HEK293 (cell line): Measurements from ENCODE around the gene ARID1A.

Experiments used
- SP2 ChIP-seq: fragments of 450-650 bp; formaldehyde crosslinking; IDR thresholded peaks from 2 replicates; pipeline ENCODE4 v1.5.1; 2016; ENCODE audit warnings: missing biosample characterization, missing genetic modification characterization
- ZBTB21 ChIP-seq: fragments of 450-650 bp; formaldehyde crosslinking; IDR thresholded peaks from 2 replicates; pipeline ENCODE4 v1.5.1; 2017; ENCODE audit warnings: missing biosample characterization, missing genetic modification characterization
- ZBTB8A ChIP-seq: fragments of 450-650 bp; formaldehyde crosslinking; IDR thresholded peaks from 2 replicates; pipeline ENCODE4 v1.5.1; 2016; ENCODE audit warnings: missing biosample characterization, missing genetic modification characterization
- ZFP37 ChIP-seq: fragments of 450-650 bp; formaldehyde crosslinking; IDR thresholded peaks from 2 replicates; pipeline ENCODE4 v1.5.1; 2016; ENCODE audit warnings: missing biosample characterization, missing genetic modification characterization
- ZIC2 ChIP-seq: fragments of 450-650 bp; formaldehyde crosslinking; IDR thresholded peaks from 2 replicates; pipeline ENCODE4 v1.5.1; 2016; ENCODE audit warnings: missing biosample characterization, missing genetic modification characterization
- ZNF121 ChIP-seq: fragments of 450-650 bp; formaldehyde crosslinking; IDR thresholded peaks from 2 replicates; pipeline ENCODE4 v1.5.1; 2016; ENCODE audit warnings: missing biosample characterization, missing genetic modification characterization
- ZNF302 ChIP-seq: fragments of 450-650 bp; formaldehyde crosslinking; IDR thresholded peaks from 2 replicates; pipeline ENCODE4 v1.5.1; 2016; ENCODE audit warnings: missing biosample characterization, missing genetic modification characterization, low read depth
- ZNF324 ChIP-seq: fragments of 450-650 bp; formaldehyde crosslinking; IDR thresholded peaks from 2 replicates; pipeline ENCODE4 v1.5.1; 2016; ENCODE audit warnings: missing biosample characterization, missing genetic modification characterization
- ZNF341 ChIP-seq: fragments of 450-650 bp; formaldehyde crosslinking; IDR thresholded peaks from 2 replicates; pipeline ENCODE4; 2016; ENCODE audit warnings: low read depth, missing biosample characterization, missing genetic modification characterization
- ZNF394 ChIP-seq: fragments of 450-650 bp; formaldehyde crosslinking; IDR thresholded peaks from 2 replicates; pipeline ENCODE4 v1.5.1; 2016; ENCODE audit warnings: missing biosample characterization, missing genetic modification characterization, mild to moderate bottlenecking, moderate library complexity, borderline replicate concordance
- ZNF416 ChIP-seq: fragments of 450-650 bp; formaldehyde crosslinking; IDR thresholded peaks from 2 replicates; pipeline ENCODE4 v1.5.1; 2016; ENCODE audit warnings: missing biosample characterization, missing genetic modification characterization
- ZNF426 ChIP-seq: fragments of 450-650 bp; formaldehyde crosslinking; IDR thresholded peaks from 2 replicates; pipeline ENCODE4 v1.5.1; 2017; ENCODE audit warnings: missing biosample characterization, missing genetic modification characterization, mild to moderate bottlenecking, inconsistent platforms, moderate library complexity
- ZNF544 ChIP-seq: fragments of 450-650 bp; formaldehyde crosslinking; IDR thresholded peaks from 2 replicates; pipeline ENCODE4 v1.5.0; 2017; ENCODE audit warnings: missing biosample characterization, missing genetic modification characterization
- ZNF549 ChIP-seq: fragments of 450-650 bp; IDR thresholded peaks from 2 replicates; pipeline ENCODE4 v1.5.1; 2018; ENCODE audit warnings: missing biosample characterization, missing genetic modification characterization, mild to moderate bottlenecking, inconsistent platforms, moderate library complexity
- ZNF555 ChIP-seq: fragments of 450-650 bp; formaldehyde crosslinking; conservative IDR thresholded peaks from 2 replicates; pipeline ENCODE4 v1.5.1; 2017; ENCODE audit warnings: missing biosample characterization, mild to moderate bottlenecking, missing genetic modification characterization, inconsistent platforms
- ZNF629 ChIP-seq: fragments of 450-650 bp; formaldehyde crosslinking; IDR thresholded peaks from 2 replicates; pipeline ENCODE4 v1.5.1; 2017; ENCODE audit warnings: missing biosample characterization, missing genetic modification characterization
- ZNF670 ChIP-seq: fragments of 450-650 bp; formaldehyde crosslinking; IDR thresholded peaks from 2 replicates; pipeline ENCODE4 v1.5.1; 2016; ENCODE audit warnings: missing biosample characterization, missing genetic modification characterization, low read depth
- ZNF785 ChIP-seq: fragments of 450-650 bp; formaldehyde crosslinking; IDR thresholded peaks from 2 replicates; pipeline ENCODE4 v1.5.1; 2016; ENCODE audit warnings: missing biosample characterization, missing genetic modification characterization
- ZNF843 ChIP-seq: fragments of 450-650 bp; formaldehyde crosslinking; IDR thresholded peaks from 2 replicates; pipeline ENCODE4 v1.5.1; 2016; ENCODE audit warnings: missing biosample characterization, missing genetic modification characterization
- ZSCAN30 ChIP-seq: fragments of 450-650 bp; IDR thresholded peaks from 2 replicates; pipeline ENCODE4 v1.5.1; 2018; ENCODE audit warnings: missing biosample characterization, mild to moderate bottlenecking, missing genetic modification characterization, moderate library complexity
- TF ChIP-seq, protein P1 (sequence below): fragments of 450-650 bp; formaldehyde crosslinking; conservative IDR thresholded peaks from 2 replicates; pipeline ENCODE4 v1.5.1; 2016; ENCODE audit warnings: low read depth, missing biosample characterization, missing genetic modification characterization
- TF ChIP-seq, protein P2 (sequence below): IDR thresholded peaks from 2 replicates; pipeline ENCODE4 v1.6.1; 2011; ENCODE audit warnings: mild to moderate bottlenecking, low read depth, low read length, borderline replicate concordance
- TF ChIP-seq, protein P3 (sequence below): fragments of 450-650 bp; formaldehyde crosslinking; IDR thresholded peaks from 2 replicates; pipeline ENCODE4 v1.5.1; 2016; ENCODE audit warnings: missing biosample characterization, missing genetic modification characterization
- TF ChIP-seq, protein P4 (sequence below): fragments of 450-650 bp; formaldehyde crosslinking; IDR thresholded peaks from 2 replicates; pipeline ENCODE4 v1.5.1; 2016; ENCODE audit warnings: missing biosample characterization, missing genetic modification characterization
- TF ChIP-seq, protein P5 (sequence below): fragments of 450-650 bp; formaldehyde crosslinking; optimal IDR thresholded peaks from 2 replicates; pipeline ENCODE3; 2016; ENCODE audit warnings: missing biosample characterization, mild to moderate bottlenecking, missing genetic modification characterization

The ARID1A gene

DNA sequence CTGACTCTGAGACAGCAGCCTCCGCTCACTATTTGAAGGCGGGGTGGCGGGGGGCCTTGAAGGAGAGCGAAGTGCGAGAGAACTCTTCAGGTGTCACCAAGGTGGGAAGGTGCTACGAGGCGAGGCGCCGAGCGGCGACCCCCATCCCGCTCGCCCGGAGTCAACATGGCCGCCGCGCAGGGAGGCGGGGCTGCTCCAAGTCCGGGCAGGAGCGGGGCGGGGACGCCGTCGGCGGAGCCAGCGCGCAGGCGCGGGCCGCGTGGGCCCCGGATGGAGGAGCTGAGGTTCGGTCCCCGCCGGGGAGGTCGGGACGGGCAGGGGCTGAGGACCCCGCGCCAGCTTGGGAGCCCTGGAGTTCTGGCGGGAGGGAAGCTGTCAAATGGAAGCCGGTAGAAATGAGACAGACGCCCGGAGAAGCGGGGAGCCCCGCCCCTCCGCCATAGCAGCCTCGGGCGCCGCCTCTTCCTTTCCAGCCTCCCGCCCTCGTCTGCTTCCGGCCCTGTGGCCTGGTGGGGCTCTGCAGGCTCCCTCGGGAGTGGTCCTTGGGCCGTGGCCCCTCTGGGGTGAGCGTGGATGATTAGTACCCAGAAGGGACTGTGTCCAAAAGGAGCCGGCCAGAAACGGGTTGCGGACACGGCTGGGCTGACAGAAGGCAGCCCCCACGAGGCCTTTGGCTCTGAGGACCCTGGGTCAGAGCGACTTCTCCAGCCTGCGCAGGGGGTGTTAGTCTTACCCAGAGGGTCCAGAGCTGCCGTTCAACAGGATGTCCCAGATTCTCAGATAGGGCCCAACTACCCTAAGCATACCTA lies 92.1 kb downstream of the ARID1A start, which contains the start of gene PIGV (continued):
- TF ChIP-seq ZNF302 (tag by site-specific recombination) = no peak
- TF ChIP-seq ZNF426 = no peak
- TF ChIP-seq ZNF785 (tag by site-specific recombination) = no peak
- TF ChIP-seq, protein P1, sequence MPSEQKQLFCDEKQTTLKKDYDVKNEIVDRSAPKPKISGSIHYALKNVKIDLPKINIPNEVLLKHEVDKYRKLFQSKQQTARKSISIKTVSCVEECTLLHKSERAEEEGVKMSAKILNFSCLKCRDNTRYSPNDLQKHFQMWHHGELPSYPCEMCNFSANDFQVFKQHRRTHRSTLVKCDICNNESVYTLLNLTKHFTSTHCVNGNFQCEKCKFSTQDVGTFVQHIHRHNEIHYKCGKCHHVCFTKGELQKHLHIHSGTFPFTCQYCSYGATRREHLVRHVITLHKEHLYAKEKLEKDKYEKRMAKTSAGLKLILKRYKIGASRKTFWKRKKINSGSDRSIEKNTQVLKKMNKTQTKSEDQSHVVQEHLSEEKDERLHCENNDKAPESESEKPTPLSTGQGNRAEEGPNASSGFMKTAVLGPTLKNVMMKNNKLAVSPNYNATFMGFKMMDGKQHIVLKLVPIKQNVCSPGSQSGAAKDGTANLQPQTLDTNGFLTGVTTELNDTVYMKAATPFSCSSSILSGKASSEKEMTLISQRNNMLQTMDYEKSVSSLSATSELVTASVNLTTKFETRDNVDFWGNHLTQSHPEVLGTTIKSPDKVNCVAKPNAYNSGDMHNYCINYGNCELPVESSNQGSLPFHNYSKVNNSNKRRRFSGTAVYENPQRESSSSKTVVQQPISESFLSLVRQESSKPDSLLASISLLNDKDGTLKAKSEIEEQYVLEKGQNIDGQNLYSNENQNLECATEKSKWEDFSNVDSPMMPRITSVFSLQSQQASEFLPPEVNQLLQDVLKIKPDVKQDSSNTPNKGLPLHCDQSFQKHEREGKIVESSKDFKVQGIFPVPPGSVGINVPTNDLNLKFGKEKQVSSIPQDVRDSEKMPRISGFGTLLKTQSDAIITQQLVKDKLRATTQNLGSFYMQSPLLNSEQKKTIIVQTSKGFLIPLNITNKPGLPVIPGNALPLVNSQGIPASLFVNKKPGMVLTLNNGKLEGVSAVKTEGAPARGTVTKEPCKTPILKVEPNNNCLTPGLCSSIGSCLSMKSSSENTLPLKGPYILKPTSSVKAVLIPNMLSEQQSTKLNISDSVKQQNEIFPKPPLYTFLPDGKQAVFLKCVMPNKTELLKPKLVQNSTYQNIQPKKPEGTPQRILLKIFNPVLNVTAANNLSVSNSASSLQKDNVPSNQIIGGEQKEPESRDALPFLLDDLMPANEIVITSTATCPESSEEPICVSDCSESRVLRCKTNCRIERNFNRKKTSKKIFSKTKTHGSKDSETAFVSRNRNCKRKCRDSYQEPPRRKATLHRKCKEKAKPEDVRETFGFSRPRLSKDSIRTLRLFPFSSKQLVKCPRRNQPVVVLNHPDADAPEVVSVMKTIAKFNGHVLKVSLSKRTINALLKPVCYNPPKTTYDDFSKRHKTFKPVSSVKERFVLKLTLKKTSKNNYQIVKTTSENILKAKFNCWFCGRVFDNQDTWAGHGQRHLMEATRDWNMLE = no peak; the same call in 1 of the 2 replicates
- no peak for TF ChIP-seq ZNF121
- TF ChIP-seq ZNF629 (tag by site-specific recombination) = 0 out of 2 replicates have a peak, but pooled peaks have one; percentile 21
- TF ChIP-seq, protein P2, sequence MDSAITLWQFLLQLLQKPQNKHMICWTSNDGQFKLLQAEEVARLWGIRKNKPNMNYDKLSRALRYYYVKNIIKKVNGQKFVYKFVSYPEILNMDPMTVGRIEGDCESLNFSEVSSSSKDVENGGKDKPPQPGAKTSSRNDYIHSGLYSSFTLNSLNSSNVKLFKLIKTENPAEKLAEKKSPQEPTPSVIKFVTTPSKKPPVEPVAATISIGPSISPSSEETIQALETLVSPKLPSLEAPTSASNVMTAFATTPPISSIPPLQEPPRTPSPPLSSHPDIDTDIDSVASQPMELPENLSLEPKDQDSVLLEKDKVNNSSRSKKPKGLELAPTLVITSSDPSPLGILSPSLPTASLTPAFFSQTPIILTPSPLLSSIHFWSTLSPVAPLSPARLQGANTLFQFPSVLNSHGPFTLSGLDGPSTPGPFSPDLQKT = no peak; the same call in 1 of the 2 replicates
- TF ChIP-seq ZNF341 = no peak
- no peak; the same call in 1 of the 2 replicates for TF ChIP-seq ZFP37 (tag by site-specific recombination)
- TF ChIP-seq ZSCAN30 (tag by site-specific recombination) = no peak
- no peak for TF ChIP-seq ZNF549
- TF ChIP-seq, protein P3, sequence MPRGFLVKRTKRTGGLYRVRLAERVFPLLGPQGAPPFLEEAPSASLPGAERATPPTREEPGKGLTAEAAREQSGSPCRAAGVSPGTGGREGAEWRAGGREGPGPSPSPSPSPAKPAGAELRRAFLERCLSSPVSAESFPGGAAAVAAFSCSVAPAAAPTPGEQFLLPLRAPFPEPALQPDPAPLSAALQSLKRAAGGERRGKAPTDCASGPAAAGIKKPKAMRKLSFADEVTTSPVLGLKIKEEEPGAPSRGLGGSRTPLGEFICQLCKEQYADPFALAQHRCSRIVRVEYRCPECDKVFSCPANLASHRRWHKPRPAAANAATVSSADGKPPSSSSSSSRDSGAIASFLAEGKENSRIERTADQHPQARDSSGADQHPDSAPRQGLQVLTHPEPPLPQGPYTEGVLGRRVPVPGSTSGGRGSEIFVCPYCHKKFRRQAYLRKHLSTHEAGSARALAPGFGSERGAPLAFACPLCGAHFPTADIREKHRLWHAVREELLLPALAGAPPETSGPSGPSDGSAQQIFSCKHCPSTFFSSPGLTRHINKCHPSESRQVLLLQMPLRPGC = no peak; the same call in 1 of the 2 replicates
- TF ChIP-seq ZIC2 (tag by site-specific recombination) = no peak; the same call in 1 of the 2 replicates
- TF ChIP-seq ZBTB8A = peak; percentile 42; the same call in 1 of the 2 replicates
- no peak for TF ChIP-seq ZNF324 (tag by site-specific recombination)
- TF ChIP-seq ZNF555 (tag by site-specific recombination) = no peak
- TF ChIP-seq SP2 (tag by site-specific recombination) = peak; percentile 88
- TF ChIP-seq, protein P4, sequence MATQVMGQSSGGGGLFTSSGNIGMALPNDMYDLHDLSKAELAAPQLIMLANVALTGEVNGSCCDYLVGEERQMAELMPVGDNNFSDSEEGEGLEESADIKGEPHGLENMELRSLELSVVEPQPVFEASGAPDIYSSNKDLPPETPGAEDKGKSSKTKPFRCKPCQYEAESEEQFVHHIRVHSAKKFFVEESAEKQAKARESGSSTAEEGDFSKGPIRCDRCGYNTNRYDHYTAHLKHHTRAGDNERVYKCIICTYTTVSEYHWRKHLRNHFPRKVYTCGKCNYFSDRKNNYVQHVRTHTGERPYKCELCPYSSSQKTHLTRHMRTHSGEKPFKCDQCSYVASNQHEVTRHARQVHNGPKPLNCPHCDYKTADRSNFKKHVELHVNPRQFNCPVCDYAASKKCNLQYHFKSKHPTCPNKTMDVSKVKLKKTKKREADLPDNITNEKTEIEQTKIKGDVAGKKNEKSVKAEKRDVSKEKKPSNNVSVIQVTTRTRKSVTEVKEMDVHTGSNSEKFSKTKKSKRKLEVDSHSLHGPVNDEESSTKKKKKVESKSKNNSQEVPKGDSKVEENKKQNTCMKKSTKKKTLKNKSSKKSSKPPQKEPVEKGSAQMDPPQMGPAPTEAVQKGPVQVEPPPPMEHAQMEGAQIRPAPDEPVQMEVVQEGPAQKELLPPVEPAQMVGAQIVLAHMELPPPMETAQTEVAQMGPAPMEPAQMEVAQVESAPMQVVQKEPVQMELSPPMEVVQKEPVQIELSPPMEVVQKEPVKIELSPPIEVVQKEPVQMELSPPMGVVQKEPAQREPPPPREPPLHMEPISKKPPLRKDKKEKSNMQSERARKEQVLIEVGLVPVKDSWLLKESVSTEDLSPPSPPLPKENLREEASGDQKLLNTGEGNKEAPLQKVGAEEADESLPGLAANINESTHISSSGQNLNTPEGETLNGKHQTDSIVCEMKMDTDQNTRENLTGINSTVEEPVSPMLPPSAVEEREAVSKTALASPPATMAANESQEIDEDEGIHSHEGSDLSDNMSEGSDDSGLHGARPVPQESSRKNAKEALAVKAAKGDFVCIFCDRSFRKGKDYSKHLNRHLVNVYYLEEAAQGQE (tag by site-specific recombination) = no peak
- TF ChIP-seq ZNF394 (tag by site-specific recombination) = peak; percentile 57; the same call in 1 of the 2 replicates
- no peak for TF ChIP-seq ZNF843 (tag by site-specific recombination)
- TF ChIP-seq, protein P5, sequence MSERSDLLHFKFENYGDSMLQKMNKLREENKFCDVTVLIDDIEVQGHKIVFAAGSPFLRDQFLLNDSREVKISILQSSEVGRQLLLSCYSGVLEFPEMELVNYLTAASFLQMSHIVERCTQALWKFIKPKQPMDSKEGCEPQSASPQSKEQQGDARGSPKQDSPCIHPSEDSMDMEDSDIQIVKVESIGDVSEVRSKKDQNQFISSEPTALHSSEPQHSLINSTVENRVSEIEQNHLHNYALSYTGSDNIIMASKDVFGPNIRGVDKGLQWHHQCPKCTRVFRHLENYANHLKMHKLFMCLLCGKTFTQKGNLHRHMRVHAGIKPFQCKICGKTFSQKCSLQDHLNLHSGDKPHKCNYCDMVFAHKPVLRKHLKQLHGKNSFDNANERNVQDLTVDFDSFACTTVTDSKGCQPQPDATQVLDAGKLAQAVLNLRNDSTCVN (tag by site-specific recombination) = peak; percentile 23
- TF ChIP-seq ZNF670 (tag by site-specific recombination) = no peak
- TF ChIP-seq ZNF544 (tag by site-specific recombination) = no peak
- no peak for TF ChIP-seq ZBTB21 (tag by site-specific recombination)
- no peak for TF ChIP-seq ZNF416
